GM18505 (cell line): ENCODE measurements around the gene GTF2A1.

Source experiments
- ATAC-seq: cut with Tn5 transposase; IDR thresholded peaks from one replicate; pipeline ENCODE4 v1.9.1; 2021; ENCODE audit not compliant: unreplicated experiment
- POLR2A ChIP-seq: IDR thresholded peaks from 4 replicates; pipeline ENCODE4 v1.6.1; 2011; ENCODE audit warnings: borderline replicate concordance; ENCODE audit not compliant: insufficient read depth, insufficient read length; ENCODE audit errors: extremely low read depth

The GTF2A1 gene

GRCh38 chr14:81220830-81221578 is at the start of gene GTF2A1:
GTF2A1 (minus strand) TSS chr14:81220959; CDS start chr14:81220518, 441 bp downstream.
- ATAC-seq = peak; percentile 79
- TF ChIP-seq POLR2A = peak; percentile 100

GRCh38 chr14:81269979-81270375 is 49.2 kb upstream of the GTF2A1 start:
- no peak for ATAC-seq
- no peak for TF ChIP-seq POLR2A

- no peak for TF ChIP-seq POLR2A
- ATAC-seq = peak; percentile 83
Measured at GRCh38 chr14:81269100-81269978, 48.6 kb upstream of the GTF2A1 start.

- ATAC-seq = no peak
- no peak for TF ChIP-seq POLR2A
Measured at GRCh38 chr14:81268016-81268416, 47.3 kb upstream of the GTF2A1 start.

GRCh38 chr14:81265636-81266169 is 44.9 kb upstream of the GTF2A1 start:
- no peak for ATAC-seq
- no peak for TF ChIP-seq POLR2A

GRCh38 chr14:81264671-81265070 is 43.9 kb upstream of the GTF2A1 start:
- no peak for ATAC-seq
- no peak for TF ChIP-seq POLR2A

- ATAC-seq = no peak
- TF ChIP-seq POLR2A = no peak
Measured at GRCh38 chr14:81263777-81264410, 43.1 kb upstream of the GTF2A1 start.

GRCh38 chr14:81261176-81261575 is 40.4 kb upstream of the GTF2A1 start:
- no peak for ATAC-seq
- TF ChIP-seq POLR2A = no peak

DNA sequence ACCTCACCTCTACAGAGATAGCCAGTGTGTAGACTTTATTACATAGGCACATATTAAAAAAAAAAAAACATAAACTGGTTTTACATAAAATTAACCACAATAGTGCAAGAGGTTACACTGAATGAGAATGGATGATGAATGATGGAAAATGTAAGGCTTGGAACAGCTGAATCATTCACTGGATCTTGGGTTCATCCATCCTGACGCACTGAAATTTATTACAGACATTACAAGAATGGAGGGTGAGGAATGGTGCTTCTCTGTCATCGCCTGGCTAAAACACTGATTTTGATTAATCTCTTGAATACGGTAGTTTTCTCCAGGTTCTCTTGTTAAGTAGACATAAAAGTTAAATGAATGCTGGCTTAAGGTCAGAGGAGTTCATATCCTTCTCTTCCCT is 40.0 kb upstream of the GTF2A1 start:
- TF ChIP-seq POLR2A = no peak
- no peak for ATAC-seq

DNA sequence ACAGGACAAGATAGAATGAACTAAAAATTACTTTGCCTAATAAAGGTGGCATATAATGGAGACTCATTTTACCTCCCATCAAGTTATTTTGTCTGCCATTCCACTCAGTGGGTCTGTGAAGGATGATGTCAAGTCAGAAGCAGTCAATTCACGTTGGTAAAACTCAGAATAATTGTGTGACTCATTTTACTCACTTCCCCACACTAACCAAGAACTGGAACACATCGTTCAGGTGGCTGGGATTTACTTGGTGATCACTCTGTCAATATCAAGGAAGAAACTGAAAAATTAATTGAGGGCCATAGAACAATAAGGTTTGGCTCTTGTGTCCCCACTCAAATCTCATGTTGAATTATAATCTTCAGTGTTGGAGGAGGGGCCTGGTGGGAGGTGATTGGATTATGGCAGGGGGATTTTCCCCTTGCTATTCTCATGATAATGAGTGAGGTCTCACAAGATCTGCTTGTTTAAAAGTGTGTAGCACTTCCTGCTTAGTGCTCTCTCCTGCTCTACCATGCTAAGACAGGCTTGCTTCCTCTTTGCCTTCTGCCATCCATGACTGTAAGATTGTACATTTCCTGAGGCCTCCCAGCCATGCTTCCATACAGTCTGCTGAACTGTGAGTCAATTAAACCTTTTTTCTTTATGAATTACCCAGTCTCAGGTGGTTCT is 35.7 kb upstream of the GTF2A1 start:
- peak; percentile 75 for ATAC-seq
- no peak for TF ChIP-seq POLR2A

GRCh38 chr14:81252278-81252677 is 31.5 kb upstream of the GTF2A1 start:
- ATAC-seq = no peak
- no peak for TF ChIP-seq POLR2A

DNA sequence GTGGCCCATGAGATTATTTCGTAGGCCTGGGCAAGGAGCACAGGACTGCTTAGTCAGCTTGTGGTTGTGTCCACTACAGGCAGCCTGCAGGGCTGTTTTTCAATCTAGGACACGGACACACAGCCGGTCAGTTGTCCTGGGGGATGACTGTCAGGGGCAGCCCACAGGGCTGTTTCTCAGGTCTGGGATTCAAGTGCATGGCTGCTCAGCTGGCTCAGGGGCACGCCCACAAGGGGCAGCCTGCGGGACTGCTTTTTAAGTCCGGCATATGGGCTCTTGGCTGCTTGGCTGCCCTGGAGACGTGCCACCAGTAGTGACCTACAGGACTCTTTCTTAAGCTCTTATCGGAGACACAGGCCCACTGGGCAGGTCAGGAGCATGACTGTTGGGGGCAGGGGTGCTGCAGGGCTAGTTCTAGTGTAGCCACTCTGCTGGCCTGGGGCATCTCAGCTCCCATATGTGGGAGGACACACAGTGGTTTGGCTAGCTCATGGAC is 26.6 kb upstream of the GTF2A1 start:
- no peak for ATAC-seq
- TF ChIP-seq POLR2A = no peak
